WTC11 (cell line): Measurements from ENCODE around the gene ZNF860. TPM values are rescaled to one million over a fixed set of nuclear protein-coding genes. Genes with fewer than 3 reads are reported as not detected.

ENCODE experiments used
- ATAC-seq: fragments of 200-7000 bp; cut with Tn5 transposase; 2 replicates; pipeline ENCODE4 v1.10.0; 2021; ENCODE audit warnings: mild to moderate bottlenecking, moderate library complexity
- CTCF ChIA-PET: fragments of 300-600 bp; sonication (Branson Sonifier 250); formaldehyde crosslinking; loops from one replicate; lab custom pipeline; 2021; ENCODE audit warnings: antibody characterized with exemption; lab: Charles Lee
- POLR2A ChIA-PET: fragments of 350-600 bp; sonication (Branson Sonifier 250); formaldehyde crosslinking; loops from one replicate; lab custom pipeline; 2021; ENCODE audit warnings: antibody characterized with exemption; lab: Charles Lee
- DNase-seq: peaks from one replicate; pipeline ENCODE4 v3.0.0; 2021; ENCODE audit warnings: low spot score
- H3K27ac Mint-ChIP-seq: 2 replicates; pipeline ENCODE4 v1.8.0; 2021; ENCODE audit warnings: mixed read lengths
- H3K27me3 Mint-ChIP-seq: 2 replicates; pipeline ENCODE4 v1.8.0; 2021; ENCODE audit warnings: low read depth, mild to moderate bottlenecking, moderate library complexity, mixed read lengths
- H3K36me3 Mint-ChIP-seq: 2 replicates; pipeline ENCODE4 v1.8.0; 2021; ENCODE audit warnings: mixed read lengths
- H3K4me1 Mint-ChIP-seq: 2 replicates; pipeline ENCODE4 v1.8.0; 2022; ENCODE audit warnings: mixed read lengths
- H3K4me3 Mint-ChIP-seq: 2 replicates; pipeline ENCODE4 v1.8.0; 2021; ENCODE audit warnings: mild to moderate bottlenecking, moderate library complexity, mixed read lengths
- H3K9me3 Mint-ChIP-seq: 2 replicates; pipeline ENCODE4 v1.8.0; 2021; ENCODE audit warnings: mixed read lengths
- CBFB ChIP-seq: sonication (generic); formaldehyde crosslinking; IDR thresholded peaks from 2 replicates; pipeline ENCODE4 v1.8.1; 2022; ENCODE audit warnings: mild to moderate bottlenecking, low read depth, missing genetic modification reagents
- ELF4 ChIP-seq: sonication (generic); formaldehyde crosslinking; IDR thresholded peaks from 2 replicates; pipeline ENCODE4 v1.8.1; 2022; ENCODE audit warnings: low read depth, mild to moderate bottlenecking, moderate library complexity, missing genetic modification reagents
- ETV6 ChIP-seq: sonication (generic); formaldehyde crosslinking; IDR thresholded peaks from 2 replicates; pipeline ENCODE4 v1.8.1; 2022; ENCODE audit warnings: mild to moderate bottlenecking, missing genetic modification reagents
- FOXJ3 ChIP-seq: sonication (generic); formaldehyde crosslinking; IDR thresholded peaks from 2 replicates; pipeline ENCODE4 v1.9.0; 2021; ENCODE audit warnings: missing genetic modification reagents, mild to moderate bottlenecking, borderline replicate concordance
- FOXP1 ChIP-seq: sonication (generic); formaldehyde crosslinking; IDR thresholded peaks from 2 replicates; pipeline ENCODE4 v1.8.0; 2022; ENCODE audit warnings: missing genetic modification reagents, mild to moderate bottlenecking, moderate library complexity, borderline replicate concordance
- GABPB1 ChIP-seq: sonication (generic); formaldehyde crosslinking; IDR thresholded peaks from 2 replicates; pipeline ENCODE4 v1.8.1; 2023; ENCODE audit warnings: mild to moderate bottlenecking, missing genetic modification reagents
- IRF2 ChIP-seq: sonication (generic); formaldehyde crosslinking; IDR thresholded peaks from 2 replicates; pipeline ENCODE4 v1.8.0; 2022; ENCODE audit warnings: low read depth, missing genetic modification reagents, borderline replicate concordance
- NR1H2 ChIP-seq: sonication (generic); formaldehyde crosslinking; IDR thresholded peaks from 2 replicates; pipeline ENCODE4 v1.9.0; 2021; ENCODE audit warnings: mild to moderate bottlenecking, moderate library complexity, missing genetic modification reagents
- SMAD4 ChIP-seq: sonication (generic); formaldehyde crosslinking; IDR thresholded peaks from 2 replicates; pipeline ENCODE4 v1.8.0; 2022; ENCODE audit warnings: mild to moderate bottlenecking, missing genetic modification reagents
- SOX15 ChIP-seq: fragments of 250-450 bp; sonication (Bioruptor Pico); IDR thresholded peaks from 2 replicates; pipeline ENCODE4 v1.9.0; 2021; ENCODE audit warnings: mild to moderate bottlenecking
- SP1 ChIP-seq: sonication (generic); formaldehyde crosslinking; conservative IDR thresholded peaks from 2 replicates; pipeline ENCODE4 v1.8.1; 2022; ENCODE audit warnings: missing genetic modification reagents
- TEAD4 ChIP-seq: sonication (generic); formaldehyde crosslinking; IDR thresholded peaks from 2 replicates; pipeline ENCODE4 v1.8.0; 2022; ENCODE audit warnings: mild to moderate bottlenecking, missing genetic modification reagents
- ZBTB21 ChIP-seq: sonication (generic); formaldehyde crosslinking; IDR thresholded peaks from 2 replicates; pipeline ENCODE4 v1.8.1; 2023; ENCODE audit warnings: mild to moderate bottlenecking, missing genetic modification reagents, borderline replicate concordance
- ZNF138 ChIP-seq: sonication (generic); formaldehyde crosslinking; conservative IDR thresholded peaks from 2 replicates; pipeline ENCODE4 v1.8.1; 2022; ENCODE audit warnings: mild to moderate bottlenecking, moderate library complexity, missing genetic modification reagents
- ZNF281 ChIP-seq: sonication (generic); formaldehyde crosslinking; IDR thresholded peaks from 2 replicates; pipeline ENCODE4 v1.8.0; 2023; ENCODE audit warnings: mild to moderate bottlenecking, missing genetic modification reagents
- ZSCAN18 ChIP-seq: fragments of 250-450 bp; sonication (Bioruptor Pico); IDR thresholded peaks from 2 replicates; pipeline ENCODE4 v2.1.2; 2022; ENCODE audit warnings: mild to moderate bottlenecking, moderate library complexity
- total RNA-seq: library from RNA; stranded (reverse); gene quantifications from 3 replicates; pipeline ENCODE4 v1.2.3, GENCODE V29; 2021
- TF ChIP-seq, protein P1 (sequence below): sonication (generic); formaldehyde crosslinking; IDR thresholded peaks from 2 replicates; pipeline ENCODE4 v1.8.1; 2023; ENCODE audit warnings: mild to moderate bottlenecking, missing genetic modification reagents
- TF ChIP-seq, protein P2 (sequence below): fragments of 250-450 bp; sonication (Bioruptor Pico); IDR thresholded peaks from 2 replicates; pipeline ENCODE4 v1.9.0; 2021; ENCODE audit warnings: mild to moderate bottlenecking
- TF ChIP-seq, protein P3 (sequence below): sonication (generic); formaldehyde crosslinking; IDR thresholded peaks from 2 replicates; pipeline ENCODE4 v1.8.0; 2022; ENCODE audit warnings: mild to moderate bottlenecking, missing genetic modification reagents
- TF ChIP-seq, protein P4 (sequence below): fragments of 200-600 bp; IDR thresholded peaks from 2 replicates; pipeline ENCODE4 v1.8.0; 2022; ENCODE audit warnings: antibody characterized with exemption

Gene ZNF860
- total RNA-seq, 1 experiment from 2014 or later = 6.5 TPM

GRCh38 chr3:31999907-32000439 lies 18.4 kb downstream of the ZNF860 start:
- peaks cover 24% of the 10 kb centered on the region for H3K4me1 Mint-ChIP-seq
- H3K27ac Mint-ChIP-seq = no peak overlapping the region
- H3K27me3 Mint-ChIP-seq = no peaks in the 10 kb centered on the region

DNA sequence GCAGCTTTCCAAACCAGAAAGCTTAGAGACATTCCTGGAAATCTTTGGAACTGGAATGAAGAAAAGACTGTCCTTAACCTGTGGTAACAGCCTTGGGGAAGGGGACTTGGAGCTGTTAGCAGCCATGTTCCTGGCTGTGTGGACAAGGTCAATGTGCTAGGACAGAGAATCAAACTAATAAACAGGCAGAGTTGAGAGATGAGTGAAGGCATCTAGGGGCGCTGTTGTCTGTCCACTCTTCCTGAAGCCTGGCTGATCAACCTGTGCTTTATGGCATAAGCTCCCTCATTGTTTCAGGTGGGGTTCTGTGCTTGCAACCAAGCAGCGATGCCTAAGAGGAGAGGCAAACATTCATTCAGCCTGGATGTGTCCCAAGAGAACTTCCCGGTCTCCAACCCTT lies 19.3 kb downstream of the ZNF860 start:
- H3K36me3 Mint-ChIP-seq = peaks cover 3% of the 10 kb centered on the region; the same call in 1 of the 2 replicates
- CTCF ChIA-PET = interaction anchor here (1.0 to 1.3 kb wide), 4 partner anchors 49 to 439 kb away, joined by 3 to 6 read pairs (median 3); no protein-coding TSS in a partner anchor

More at GRCh38 chr3:31999907-32000439, 18.4 kb downstream of the ZNF860 start:
- ATAC-seq (no peak), DNase-seq (no peak)
- CTCF ChIA-PET = interaction anchor here (0.6 to 1.3 kb wide), 3 partner anchors 130 to 438 kb away, joined by 3 to 7 read pairs (median 6); no protein-coding TSS in a partner anchor
- Mint-ChIP-seq H3K36me3 (peaks cover 12% of the 10 kb centered on the region), H3K9me3 (peaks cover 12% of the 10 kb centered on the region), H3K4me3 (no peak overlapping the region)
- no peak for TF ChIP-seq ZSCAN18 (CRISPR knock-in tag)
- TF ChIP-seq NR1H2 (CRISPR knock-in tag) = no peak
- TF ChIP-seq SP1 = no peak
- no peak for TF ChIP-seq FOXJ3 (CRISPR knock-in tag)
- TF ChIP-seq, protein P1, sequence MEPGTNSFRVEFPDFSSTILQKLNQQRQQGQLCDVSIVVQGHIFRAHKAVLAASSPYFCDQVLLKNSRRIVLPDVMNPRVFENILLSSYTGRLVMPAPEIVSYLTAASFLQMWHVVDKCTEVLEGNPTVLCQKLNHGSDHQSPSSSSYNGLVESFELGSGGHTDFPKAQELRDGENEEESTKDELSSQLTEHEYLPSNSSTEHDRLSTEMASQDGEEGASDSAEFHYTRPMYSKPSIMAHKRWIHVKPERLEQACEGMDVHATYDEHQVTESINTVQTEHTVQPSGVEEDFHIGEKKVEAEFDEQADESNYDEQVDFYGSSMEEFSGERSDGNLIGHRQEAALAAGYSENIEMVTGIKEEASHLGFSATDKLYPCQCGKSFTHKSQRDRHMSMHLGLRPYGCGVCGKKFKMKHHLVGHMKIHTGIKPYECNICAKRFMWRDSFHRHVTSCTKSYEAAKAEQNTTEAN (CRISPR knock-in tag) = no peak
- TF ChIP-seq FOXP1 (CRISPR knock-in tag) = no peak
- no peak for TF ChIP-seq SOX15 (CRISPR knock-in tag)
- TF ChIP-seq, protein P2, sequence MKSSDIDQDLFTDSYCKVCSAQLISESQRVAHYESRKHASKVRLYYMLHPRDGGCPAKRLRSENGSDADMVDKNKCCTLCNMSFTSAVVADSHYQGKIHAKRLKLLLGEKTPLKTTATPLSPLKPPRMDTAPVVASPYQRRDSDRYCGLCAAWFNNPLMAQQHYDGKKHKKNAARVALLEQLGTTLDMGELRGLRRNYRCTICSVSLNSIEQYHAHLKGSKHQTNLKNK (CRISPR knock-in tag) = no peak
- TF ChIP-seq, protein P3, sequence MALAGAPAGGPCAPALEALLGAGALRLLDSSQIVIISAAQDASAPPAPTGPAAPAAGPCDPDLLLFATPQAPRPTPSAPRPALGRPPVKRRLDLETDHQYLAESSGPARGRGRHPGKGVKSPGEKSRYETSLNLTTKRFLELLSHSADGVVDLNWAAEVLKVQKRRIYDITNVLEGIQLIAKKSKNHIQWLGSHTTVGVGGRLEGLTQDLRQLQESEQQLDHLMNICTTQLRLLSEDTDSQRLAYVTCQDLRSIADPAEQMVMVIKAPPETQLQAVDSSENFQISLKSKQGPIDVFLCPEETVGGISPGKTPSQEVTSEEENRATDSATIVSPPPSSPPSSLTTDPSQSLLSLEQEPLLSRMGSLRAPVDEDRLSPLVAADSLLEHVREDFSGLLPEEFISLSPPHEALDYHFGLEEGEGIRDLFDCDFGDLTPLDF (CRISPR knock-in tag) = no peak
- TF ChIP-seq ETV6 (CRISPR knock-in tag) = no peak
- TF ChIP-seq GABPB1 (CRISPR knock-in tag) = no peak
- no peak for TF ChIP-seq ELF4 (CRISPR knock-in tag)
- no peak for TF ChIP-seq ZNF138 (CRISPR knock-in tag)
- no peak for TF ChIP-seq ZNF281 (CRISPR knock-in tag)
- no peak for TF ChIP-seq CBFB
- POLR2A ChIA-PET = no interaction called here

More for the DNA sequence above, 19.3 kb downstream of the ZNF860 start:
- DNase-seq (no peak), ATAC-seq (peak; percentile 21; the same call in 1 of the 2 replicates)
- POLR2A ChIA-PET = no interaction called here
- H3K9me3 Mint-ChIP-seq = peaks cover 3% of the 10 kb centered on the region
- H3K27ac Mint-ChIP-seq = no peak overlapping the region
- no peak overlapping the region for H3K4me3 Mint-ChIP-seq
- TF ChIP-seq, protein P4, sequence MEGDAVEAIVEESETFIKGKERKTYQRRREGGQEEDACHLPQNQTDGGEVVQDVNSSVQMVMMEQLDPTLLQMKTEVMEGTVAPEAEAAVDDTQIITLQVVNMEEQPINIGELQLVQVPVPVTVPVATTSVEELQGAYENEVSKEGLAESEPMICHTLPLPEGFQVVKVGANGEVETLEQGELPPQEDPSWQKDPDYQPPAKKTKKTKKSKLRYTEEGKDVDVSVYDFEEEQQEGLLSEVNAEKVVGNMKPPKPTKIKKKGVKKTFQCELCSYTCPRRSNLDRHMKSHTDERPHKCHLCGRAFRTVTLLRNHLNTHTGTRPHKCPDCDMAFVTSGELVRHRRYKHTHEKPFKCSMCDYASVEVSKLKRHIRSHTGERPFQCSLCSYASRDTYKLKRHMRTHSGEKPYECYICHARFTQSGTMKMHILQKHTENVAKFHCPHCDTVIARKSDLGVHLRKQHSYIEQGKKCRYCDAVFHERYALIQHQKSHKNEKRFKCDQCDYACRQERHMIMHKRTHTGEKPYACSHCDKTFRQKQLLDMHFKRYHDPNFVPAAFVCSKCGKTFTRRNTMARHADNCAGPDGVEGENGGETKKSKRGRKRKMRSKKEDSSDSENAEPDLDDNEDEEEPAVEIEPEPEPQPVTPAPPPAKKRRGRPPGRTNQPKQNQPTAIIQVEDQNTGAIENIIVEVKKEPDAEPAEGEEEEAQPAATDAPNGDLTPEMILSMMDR = no peak
- TF ChIP-seq ZBTB21 (CRISPR knock-in tag) (no peak), IRF2 (CRISPR knock-in tag) (no peak), TEAD4 (no peak), SMAD4 (no peak), ETV6 (CRISPR knock-in tag) (no peak)
- TF ChIP-seq, protein P3 (CRISPR knock-in tag) = no peak
- peaks cover 24% of the 10 kb centered on the region for H3K4me1 Mint-ChIP-seq
- H3K27me3 Mint-ChIP-seq = no peaks in the 10 kb centered on the region
